ENCODE measurements around the gene CX3CL1.
"Not testable (repeated sequence)": the region's sequence is repeated elsewhere in the genome, so short reads cannot be mapped to it uniquely, and the experiment has no call there.

CX3CL1 gene

DNA sequence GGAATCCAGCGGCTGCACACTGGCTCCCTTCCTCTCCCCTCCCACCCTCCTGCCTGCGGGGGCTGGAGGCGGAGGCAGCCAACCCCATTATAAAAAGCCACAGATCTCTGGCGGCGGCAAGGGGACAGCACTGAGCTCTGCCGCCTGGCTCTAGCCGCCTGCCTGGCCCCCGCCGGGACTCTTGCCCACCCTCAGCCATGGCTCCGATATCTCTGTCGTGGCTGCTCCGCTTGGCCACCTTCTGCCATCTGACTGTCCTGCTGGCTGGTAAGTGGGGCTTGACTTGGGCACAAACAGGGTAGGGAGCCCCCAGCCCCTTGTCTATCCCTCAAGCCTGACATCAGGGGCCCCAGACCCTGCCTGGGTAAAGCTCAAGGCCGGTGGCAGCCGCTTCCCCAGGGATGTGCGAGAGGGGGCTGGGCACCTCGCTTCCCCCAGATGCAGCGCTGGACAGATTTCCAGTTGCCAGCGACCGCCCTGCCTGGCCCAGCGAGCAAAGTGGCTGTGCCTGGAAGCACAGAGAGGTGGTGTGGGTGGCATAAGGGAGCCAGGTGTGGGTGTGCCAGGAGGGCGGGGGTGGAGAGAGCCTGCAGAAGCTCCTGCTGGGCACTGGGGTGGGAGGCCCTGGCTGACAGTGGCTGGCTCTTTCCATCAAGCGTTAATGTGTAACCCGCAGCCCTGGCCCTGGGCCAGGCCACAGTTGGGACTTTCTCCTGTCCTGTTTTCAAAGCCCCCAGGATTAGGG is at the start of gene CX3CL1:
Gene CX3CL1 (plus strand): TSS at position 119 of the 745 bp plus-strand sequence. CDS start 79 bp downstream, at position 198.
- no peak for DNase-seq (ENCODE audit: low read depth in 2 of 2)

DNA sequence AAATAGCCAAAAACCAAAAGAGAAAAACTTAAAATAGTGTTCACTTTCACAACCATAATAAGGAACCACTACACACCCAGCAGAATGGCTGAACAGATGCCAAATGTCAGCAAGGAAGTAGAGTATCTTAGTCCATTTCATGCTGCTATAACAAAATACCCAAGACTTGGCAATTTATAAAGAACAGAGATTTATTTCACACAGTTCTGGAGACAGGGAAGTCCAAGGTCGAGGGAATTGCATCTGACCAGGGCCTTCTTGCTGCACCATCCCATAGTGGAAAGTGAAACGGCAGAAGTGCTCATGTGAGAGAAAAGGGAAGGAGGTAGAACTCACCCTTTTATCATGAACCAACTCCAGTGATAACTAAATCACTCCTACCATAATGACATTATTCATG is 47.5 kb upstream of the CX3CL1 start:
- DNase-seq (ENCODE audit: low read depth in 2 of 2) = no peak

DNA sequence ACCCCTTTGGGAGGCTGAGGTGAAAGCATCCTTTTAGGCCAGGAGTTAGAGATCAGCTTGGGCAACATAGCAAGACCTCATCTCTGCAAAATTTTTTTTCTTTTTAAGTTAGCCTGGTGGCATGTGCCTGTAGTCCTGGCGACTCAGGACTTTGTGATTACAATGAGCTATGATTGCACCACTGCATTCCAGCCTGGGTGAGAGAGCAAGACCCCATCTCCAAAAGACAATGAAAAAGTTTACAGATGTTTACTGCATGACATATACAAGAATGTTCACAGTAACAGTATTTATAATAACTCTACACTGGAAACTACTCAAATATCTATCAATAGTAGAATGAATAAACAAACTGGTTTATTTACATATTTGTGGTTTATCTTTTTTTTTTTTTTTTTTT is 46.8 kb upstream of the CX3CL1 start:
- no peak for DNase-seq (ENCODE audit: low read depth in 2 of 2)

DNA sequence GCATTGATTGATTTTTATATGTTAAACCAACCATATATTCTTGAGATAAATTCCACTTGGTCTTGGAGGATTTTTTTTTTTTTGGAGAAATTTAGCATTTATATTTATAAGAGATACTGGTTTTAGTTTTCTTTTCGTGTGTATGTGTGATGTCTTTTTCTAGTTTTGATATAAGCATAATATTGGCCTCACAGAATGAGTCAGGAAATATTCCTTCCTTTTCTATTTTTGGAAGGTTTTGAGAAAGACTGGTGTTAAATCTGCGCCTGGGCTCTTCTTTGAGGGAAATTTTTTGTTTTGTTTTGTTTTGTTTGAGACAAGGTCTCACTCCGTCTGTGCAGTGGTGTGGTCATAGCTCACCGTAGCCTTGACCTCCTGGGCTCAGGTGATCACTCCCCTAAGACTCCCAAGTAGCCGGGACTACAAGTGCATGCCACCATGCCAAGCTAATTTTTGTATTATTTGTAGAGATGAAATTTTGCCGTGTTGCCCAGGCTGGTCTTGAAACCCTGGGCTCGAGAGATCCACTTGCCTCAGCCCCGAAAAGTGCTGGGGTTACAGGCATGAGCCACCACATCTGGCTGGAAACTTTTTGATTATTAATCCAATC is 42.5 kb upstream of the CX3CL1 start:
- DNase-seq (ENCODE audit: low read depth in 2 of 2) = no peak

DNA sequence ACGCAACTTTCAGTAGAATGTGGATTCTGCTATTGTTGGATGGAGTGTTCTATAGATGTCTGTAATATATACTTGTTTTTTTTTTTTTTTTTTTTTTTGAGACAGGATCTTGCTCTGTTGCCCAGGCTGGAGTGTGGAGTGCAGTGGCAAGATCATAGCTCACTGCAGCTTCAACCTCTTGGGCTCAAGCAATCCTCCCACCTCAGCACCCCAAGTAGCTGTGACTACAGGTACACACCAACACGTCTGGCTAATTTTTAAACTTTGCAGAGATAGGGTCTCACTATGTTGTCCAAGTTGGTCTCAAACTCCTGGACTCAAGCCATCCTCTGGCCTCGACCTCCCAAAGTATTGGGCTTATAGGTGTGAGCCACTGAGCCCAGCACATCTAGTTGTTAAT is 40.9 kb upstream of the CX3CL1 start:
- DNase-seq (ENCODE audit: low read depth in 2 of 2) = no peak

DNA sequence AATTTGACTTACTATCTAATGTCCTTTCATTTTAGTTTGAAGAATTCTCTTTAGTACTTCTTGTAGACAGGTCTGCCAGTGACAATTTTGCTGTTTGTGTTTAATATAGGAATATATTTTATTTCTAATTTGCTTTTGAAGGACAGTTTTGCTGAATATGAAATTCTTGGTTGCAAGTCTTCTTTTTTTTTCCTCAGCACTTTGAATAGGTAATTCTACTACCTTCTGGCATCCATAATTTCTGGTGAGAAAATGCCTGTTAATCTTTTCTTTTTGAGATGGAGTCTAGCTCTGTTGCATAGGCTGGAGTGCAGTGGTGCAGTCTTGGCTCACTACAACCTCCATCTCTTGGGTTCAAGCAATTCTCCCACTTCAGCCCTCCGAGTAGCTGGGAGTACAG is 38.9 kb upstream of the CX3CL1 start:
- no peak for DNase-seq (ENCODE audit: low read depth in 2 of 2)

DNA sequence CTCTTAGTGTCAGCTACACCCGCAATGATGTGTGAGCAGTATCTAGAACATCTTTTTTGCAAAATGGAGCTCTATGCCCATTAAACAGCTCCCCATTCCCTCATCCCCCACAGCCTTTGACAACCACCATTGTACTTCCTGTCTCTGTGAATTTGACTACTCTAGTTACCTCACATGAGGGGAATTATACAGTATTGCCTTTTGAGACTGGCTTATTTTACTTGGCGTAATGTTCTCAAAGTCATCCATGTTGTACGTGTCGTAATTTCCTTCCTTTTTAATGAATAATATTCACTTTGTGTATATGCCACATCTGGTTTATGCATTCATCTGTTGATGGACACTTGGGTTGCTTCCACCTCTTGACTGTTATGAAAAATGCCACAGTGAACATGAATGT is 36.9 kb upstream of the CX3CL1 start:
- DNase-seq (ENCODE audit: low read depth in 2 of 2) = no peak

DNA sequence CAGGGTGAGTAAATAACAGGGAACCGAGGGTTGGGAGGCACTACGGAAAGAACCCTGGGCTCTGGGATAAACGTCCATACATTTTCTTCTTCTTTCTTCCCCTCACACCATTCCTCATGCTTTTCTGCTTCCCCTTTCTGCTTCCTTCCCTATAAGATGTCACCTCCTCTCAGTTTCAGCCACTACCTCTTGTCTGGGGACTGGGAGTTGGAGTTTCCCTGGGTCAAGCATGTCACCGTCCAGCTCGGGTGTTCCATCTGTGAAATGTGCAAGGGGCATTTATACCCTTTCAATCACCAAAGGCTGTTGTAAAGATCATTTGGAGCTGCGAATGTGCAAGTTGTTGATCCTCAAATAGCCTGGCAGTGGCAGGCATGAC is 31.2 kb upstream of the CX3CL1 start:
- DNase-seq (ENCODE audit: low read depth in 2 of 2) = no peak

DNA sequence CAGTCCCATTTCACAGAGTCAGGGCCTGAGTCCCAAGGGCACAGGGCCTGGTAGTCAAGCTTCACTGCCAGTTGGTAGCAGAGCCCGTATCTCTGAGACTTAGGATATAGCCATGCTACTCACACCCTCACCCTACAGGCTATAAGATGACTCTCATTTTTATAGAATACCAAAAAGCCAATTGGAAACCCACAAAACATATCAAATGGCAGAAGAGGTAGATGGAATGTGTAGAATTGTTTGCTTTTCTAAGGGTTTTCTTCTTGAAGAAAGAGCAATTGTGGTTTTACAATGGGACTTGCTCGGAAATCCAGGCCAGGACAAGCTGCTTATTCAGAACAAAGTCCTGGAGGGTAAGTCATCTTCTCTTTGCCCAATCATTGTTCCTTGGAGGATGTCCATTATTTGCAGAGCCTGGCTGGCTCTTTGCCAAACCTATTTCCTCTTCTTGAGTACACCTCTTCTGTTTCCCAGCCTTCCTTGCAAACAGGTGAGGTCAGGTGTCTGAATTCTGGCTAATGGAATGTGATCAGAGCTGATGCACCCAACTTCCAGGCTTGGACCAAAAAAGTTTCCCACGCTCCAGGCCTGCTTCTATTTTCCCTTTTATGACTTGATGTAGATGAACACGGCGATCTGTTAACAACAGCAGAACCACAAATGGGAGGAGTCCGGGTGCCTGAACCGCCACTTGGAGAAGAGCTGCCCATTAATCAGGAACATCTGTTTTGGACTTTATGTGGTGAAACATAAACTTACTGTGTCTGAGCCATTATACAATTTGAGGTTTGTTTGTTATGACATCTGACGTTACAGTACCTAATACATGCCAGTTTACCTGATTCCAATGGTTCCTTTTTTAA is 30.6 kb upstream of the CX3CL1 start:
- no peak for DNase-seq (ENCODE audit: low read depth in 2 of 2)

DNA sequence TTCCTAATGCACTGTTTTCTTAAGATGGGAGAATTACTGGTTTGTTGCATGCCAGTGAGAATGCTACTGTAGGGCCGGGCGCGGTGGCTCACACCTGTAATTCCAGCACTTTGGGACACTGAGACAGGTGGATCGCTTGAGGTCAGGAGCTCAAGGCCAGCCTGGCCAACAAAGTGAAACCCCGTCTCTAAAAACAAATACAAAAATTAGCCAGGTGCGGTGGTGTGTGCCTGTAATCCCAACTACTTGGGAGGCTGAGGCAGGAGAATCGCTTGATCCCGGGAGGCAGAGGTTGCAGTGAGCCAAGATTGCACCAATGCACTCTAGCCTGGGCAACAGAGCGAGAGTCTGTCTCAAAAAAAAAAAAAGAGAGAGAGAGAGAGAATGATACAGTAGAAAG is 29.7 kb upstream of the CX3CL1 start:
- not testable (repeated sequence) for DNase-seq (ENCODE audit: low read depth in 2 of 2)

DNA sequence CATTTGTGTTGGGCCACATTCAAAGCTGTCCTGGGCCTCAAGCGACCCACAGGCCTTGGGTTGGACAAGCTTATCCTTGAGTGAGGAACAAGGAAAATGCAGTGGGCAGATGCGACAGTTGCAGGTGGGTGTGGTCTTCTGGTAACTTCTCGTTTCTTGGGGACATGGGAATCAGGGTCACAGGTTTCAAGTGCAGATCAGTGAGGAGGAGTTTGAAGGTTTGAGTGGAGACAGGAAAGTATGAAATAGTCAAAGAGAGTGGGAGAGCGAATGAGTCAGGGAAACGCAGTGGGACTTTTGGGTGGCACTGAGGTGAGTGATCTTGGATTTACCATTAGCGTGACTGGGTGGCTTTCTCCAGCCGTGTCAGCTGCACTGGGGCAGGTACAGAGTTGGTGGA is 29.1 kb upstream of the CX3CL1 start:
- no peak for DNase-seq (ENCODE audit: low read depth in 2 of 2)

DNA sequence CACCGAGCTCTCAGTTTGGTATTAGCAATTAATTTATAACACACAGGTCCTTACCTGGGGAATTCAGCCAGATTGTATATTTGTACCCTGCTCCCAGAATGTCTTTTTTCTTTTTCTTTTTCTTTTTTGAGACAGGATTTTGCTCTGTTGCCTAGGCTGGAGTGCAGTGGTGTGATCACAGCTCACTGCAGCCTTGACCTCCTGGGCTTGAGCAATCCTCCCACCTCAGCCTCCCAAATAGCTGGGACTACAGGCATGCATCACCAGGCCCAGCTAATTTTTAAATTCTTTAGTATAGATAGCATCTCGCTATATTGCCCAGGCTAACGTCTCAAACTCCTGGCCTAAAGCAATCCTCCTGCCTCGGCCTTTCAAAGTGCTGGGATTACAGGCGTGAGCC is 28.2 kb upstream of the CX3CL1 start:
- not testable (repeated sequence) for DNase-seq (ENCODE audit: low read depth in 2 of 2)

DNA sequence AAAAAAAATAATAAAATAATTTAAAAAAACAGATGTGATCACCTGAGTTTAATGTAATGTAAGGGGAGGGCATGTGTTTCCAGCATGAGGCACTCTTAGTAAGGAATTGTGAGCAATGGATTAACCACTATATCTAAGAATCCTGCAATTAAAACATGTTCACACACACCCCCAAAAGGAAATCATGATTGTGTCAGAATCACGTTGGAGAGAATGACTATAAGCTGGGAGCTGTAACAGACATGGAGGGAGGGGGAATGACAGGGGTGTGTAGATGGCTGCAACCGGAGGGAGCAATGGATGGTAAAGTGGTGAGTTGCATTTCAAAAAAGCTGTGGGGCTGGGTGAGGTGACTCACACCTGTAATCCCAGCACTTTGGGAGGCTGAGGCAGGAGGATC is 27.3 kb upstream of the CX3CL1 start:
- no peak for DNase-seq (ENCODE audit: low read depth in 2 of 2)

DNA sequence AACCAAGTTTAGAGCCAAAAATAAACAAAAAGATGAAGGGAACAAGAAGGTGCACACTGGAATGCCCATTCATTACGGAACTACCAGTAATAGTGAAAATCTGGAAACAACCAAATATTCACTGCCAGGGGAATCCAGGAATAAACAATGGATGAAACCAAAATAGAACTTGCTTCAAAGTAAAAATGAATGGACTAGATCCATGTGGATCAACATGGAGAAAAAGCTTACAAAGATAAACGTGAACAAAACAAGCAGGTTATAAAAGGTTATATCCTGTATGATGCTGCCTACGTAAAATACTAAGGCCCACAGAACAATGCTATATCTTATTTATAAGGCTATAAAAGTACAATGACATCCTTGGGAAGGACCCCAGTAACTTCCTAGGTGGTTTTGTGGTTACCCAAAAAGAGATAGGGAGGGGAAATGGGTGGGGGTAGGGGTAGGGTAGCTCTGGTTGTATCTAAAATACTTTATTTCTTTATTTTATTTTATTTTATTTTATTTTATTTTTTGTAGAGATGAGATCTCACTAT is 26.6 kb upstream of the CX3CL1 start:
- no peak for DNase-seq (ENCODE audit: low read depth in 2 of 2)

DNA sequence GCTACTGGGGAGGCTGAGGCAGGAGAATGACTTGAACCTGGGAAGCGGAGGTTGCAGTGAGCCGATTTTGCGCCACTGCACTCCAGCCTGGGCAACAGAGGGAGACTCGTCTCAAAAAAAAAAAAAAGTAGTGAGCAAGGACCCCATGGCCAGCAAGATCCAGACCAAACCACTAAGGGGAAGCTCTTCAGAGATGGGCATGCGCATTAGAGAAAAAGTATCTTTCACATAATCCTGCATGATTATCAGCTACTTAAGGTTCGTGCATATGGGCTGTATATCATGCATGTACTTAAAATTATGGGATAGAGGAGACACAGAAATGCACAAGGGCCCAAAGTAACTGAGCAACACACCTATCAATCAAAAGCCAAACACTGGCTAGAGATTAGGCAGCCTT is 24.4 kb upstream of the CX3CL1 start:
- DNase-seq (ENCODE audit: low read depth in 2 of 2) = no peak

DNA sequence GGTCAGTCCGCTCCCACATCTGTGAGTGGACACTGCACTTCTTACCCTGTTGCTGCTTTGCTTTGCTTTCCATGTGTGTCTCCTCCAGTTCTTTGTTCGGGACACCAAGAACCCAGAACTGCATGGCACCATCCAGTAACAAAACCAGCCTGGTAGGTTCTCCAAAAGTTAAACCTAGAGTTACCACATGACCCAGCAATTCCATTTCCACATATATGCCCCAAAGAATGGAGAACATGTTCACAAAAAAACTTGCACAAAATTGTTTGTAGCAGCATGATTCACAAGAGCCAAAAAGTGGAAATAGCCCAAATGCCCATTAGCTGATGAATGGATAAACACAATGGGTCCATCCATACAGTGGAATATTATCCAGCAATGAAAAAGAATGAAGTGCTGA is 24.0 kb upstream of the CX3CL1 start:
- DNase-seq (ENCODE audit: low read depth in 2 of 2) = no peak

DNA sequence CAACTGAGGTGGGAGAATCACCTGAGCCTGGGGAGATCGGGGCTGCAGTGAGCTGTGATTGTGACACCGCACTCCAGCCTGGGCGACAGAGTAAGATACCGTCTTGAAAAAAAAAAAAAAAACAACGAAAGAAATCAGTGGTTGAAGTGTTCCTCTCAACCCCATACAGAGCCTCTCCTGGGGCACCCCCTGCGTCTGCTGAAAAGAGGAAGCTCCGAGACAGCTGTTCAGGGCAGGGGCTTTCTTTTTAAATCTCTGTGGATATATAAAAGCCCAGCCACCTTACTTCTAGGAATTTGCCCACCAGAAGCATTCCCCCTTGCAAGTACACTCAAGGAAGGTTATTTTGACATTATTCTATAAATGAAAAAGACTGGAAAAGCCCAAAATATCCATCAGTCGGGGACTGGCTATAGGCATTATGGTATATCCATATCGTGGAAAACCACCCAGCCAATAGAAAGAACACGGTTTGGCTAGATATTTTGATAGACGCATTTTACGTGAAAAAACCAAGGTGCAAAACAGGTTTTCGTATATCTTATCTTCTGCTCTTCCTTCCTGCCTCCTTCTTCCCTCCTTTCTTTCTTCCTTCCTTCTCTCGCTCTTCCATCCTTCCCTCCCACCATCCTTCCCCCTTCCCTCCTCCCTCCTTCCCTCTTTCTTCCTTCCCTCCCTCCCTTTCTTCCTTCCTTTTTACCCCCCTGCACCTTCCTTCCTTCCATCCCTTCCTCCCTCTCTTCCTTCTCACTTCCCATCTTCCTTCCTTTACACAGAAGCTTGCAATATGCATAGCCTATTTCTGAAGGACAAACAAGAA is 22.9 kb upstream of the CX3CL1 start:
- DNase-seq (ENCODE audit: low read depth in 2 of 2) = no peak

DNA sequence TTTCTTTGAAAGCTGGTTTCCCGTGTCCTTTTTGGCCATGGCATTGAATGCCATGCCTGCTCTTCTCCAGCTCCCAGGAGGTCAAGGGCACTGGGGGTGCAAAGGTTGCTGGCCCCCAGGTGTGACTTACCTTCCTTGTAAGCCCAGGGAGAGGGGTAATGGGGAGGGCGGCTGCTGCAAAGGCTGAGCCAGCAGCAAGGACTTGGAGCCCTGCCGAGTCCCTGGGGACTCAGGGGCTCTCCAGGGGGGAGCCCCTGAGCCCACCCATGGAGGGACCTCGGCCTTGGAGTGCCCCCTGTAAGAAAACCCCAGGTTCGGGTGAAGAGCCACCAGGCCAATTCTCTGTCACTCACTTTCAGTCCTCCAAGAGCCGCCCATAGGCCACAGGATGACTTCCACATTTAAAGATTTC is 19.6 kb upstream of the CX3CL1 start:
- no peak for DNase-seq (ENCODE audit: low read depth in 2 of 2)

DNA sequence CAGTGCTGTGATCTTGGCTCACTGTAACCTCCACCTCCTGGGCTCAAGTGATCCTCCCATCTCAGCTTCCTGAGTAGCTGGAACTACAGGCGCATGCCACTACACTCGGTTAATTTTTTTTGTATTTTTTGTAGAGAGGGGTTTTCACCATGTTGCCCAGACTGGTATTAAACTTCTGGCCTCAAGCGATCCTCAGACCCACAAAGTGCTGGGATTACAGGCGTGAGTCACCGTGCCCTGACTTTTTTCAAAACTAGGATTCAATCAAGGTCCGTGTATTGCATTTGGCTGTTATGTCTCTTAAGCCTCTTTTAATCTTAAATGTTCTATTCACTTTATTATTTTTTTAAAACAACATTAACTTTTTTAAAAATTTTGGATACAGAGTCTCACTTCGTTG is 18.0 kb upstream of the CX3CL1 start:
- no peak for DNase-seq (ENCODE audit: low read depth in 2 of 2)

DNA sequence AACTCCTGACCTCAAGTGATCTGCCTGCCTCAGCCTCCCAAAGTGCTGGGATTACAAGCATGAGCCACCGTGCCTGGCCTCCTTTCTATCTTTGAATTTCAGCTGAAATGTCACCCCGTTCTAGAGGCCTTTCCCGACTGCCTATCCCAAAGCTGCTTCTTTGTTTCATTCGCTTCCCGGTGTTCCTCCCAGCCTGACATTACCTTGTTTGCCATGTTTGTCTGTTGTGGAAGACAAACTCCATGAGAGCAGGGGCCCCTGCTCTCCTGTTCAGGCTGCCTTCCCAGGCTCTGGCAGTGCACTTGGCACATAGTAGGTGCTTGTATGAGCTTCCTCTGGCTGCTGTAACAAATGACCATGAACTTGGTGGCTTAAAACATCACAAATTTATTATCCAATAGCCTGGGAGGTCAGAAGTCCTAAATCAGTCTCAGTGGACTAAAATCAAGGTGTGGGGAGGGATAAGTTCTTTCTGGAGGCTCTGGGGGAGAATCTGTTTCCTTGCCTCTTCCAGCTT is 16.3 kb upstream of the CX3CL1 start:
- DNase-seq (ENCODE audit: low read depth in 2 of 2) = no peak

DNA sequence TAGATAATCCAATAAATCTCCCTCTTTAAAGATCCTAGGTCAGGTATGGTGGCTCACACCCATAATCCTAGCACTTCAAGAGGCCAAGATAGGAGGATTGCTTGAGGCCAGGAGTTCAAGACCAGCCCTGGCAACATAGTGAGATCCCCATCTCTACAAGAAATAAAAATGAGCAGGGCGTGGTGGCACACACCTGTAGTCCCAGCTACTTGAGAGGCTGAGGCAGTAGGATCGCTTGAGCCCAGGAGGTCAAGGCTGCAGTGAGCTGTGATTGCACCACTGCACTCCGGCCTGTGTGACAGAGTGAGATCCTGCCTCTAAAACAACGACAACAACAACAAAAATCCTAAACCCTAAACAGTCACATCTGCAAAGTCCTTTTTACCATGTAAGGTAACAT is 15.7 kb upstream of the CX3CL1 start:
- no peak for DNase-seq (ENCODE audit: low read depth in 2 of 2)
